ENCODE data around the gene PNPLA2.

Gene PNPLA2

DNA sequence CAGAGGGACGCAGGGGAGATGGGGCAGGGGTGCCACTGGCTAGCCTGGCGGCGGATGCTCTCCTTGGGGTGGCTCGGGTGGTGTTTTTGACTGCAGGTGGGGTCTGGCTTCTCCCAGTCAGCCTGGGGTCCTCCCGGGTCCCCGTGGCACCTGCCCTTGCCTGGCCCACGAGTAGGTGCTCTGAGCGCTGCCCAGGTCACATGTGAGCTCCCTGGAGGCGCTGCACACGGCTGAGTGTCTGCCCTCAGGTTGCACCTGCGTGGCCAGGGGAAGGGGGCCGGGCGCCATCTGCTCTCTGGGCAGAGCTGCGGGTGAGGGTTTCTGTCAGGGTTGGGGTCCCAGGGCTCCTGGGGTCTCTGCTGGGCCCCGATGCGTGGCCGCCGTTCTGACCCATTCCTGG is 29.2 kb downstream of the PNPLA2 start:
- H3K36me3 ChIP-seq (ENCODE audit: insufficient read depth, low read length), result no peaks in the 10 kb centered on the region
- no peaks in the 10 kb centered on the region for H4K20me1 ChIP-seq (ENCODE audit: insufficient read depth, low read length)
- no peak overlapping the region for H3K9ac ChIP-seq (ENCODE audit: low read length)
- no peak for TF ChIP-seq EZH2 (IDR thresholded peaks at IDR 0.05; ENCODE audit: borderline replicate concordance, low read length)
- TF ChIP-seq, protein P1, sequence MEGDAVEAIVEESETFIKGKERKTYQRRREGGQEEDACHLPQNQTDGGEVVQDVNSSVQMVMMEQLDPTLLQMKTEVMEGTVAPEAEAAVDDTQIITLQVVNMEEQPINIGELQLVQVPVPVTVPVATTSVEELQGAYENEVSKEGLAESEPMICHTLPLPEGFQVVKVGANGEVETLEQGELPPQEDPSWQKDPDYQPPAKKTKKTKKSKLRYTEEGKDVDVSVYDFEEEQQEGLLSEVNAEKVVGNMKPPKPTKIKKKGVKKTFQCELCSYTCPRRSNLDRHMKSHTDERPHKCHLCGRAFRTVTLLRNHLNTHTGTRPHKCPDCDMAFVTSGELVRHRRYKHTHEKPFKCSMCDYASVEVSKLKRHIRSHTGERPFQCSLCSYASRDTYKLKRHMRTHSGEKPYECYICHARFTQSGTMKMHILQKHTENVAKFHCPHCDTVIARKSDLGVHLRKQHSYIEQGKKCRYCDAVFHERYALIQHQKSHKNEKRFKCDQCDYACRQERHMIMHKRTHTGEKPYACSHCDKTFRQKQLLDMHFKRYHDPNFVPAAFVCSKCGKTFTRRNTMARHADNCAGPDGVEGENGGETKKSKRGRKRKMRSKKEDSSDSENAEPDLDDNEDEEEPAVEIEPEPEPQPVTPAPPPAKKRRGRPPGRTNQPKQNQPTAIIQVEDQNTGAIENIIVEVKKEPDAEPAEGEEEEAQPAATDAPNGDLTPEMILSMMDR (IDR thresholded peaks at IDR 0.05; ENCODE audit: low read length), result no peak
- no peaks in the 10 kb centered on the region for H3K9me3 ChIP-seq (ENCODE audit: low read length)
- H3K4me2 ChIP-seq (ENCODE audit: low read length), result no peak overlapping the region
- H3K27me3 ChIP-seq (ENCODE audit: insufficient read depth, low read length), result peaks cover 4% of the 10 kb centered on the region; the same call in 1 of the 2 replicates
- H3F3A ChIP-seq (ENCODE audit: insufficient read depth, low read length), result no peaks in the 10 kb centered on the region
- H3K9me2 ChIP-seq (ENCODE audit: low read depth, low read length), result no peaks in the 10 kb centered on the region
- H3K4me1 ChIP-seq (ENCODE audit: insufficient read depth, low read length, severe bottlenecking), result peaks cover 31% of the 10 kb centered on the region
- no peak overlapping the region for H3K27ac ChIP-seq (ENCODE audit: low read depth, low read length, poor library complexity, severe bottlenecking)
- H2AFZ ChIP-seq (ENCODE audit: low read length), result no peak overlapping the region
- H3K79me2 ChIP-seq (ENCODE audit: insufficient read depth, low read length), result no peaks in the 10 kb centered on the region
- H3K4me3 ChIP-seq (ENCODE audit: low read depth, low read length, poor library complexity, severe bottlenecking), result no peak overlapping the region

DNA sequence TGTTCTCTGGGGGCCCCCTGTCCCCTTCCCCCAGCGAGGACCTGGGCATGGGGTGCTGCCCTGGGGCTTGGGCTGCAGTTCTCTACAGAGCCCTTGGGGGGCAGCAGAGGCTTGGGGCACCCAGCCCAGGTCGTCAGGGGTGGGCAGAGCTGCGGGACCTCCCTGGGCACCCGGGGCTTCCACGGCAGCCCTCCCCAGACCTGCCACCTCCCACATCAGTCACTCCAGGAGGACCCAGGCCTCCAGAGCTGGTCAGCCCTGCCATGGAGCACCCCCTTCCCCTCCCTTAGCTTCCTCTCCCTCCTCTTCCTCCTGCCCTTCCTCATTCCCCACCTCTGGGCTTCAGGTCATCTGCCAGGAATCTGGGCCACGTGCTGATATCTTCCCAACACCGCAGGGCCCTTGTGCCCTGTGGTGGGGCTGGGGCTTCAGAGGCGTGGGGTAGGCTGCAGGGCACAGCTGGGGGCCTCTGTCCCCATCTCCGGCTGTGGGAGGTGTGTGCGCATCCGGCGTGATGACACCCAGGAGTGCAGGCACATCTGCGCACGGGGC is 29.7 kb downstream of the PNPLA2 start:
- H3K79me2 ChIP-seq (ENCODE audit: insufficient read depth, low read length), result no peaks in the 10 kb centered on the region
- H3K9me3 ChIP-seq (ENCODE audit: low read length), result no peaks in the 10 kb centered on the region

DNA sequence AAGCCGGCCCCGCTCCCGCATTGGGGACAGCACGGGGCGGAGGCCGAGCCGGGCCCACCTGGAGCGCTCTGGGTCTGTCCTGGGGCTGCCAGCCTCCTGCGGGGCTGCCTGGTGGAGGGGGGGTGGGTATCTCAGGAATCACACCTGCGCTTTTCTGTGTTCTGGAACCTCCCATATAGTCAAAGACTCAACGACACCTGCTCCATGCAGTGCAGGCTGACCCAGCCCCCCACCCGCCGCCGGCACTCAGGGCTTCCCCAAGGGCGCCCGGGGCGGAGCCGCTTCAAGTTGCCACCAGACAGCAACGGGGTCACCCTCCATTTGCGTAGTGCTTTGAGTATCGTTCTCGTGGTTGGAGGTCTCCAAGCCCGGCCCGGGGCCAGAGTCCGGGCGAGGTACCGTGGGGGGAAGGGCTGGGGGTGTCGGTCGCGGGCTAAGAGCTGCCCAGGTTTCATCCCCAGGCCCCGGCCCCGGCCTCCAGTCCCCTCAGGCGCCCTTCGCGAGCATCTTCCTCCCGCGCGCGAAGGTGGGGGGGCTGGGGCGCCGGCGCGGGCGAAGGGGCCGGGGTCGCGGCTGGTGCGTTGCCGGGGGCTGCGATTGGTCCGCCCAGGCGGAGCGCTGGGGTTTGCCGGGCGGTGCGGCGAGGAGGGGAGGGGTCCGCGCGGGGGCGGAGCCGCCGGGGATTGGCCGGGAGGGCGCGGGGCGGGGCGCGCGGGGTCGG is 30.6 kb downstream of the PNPLA2 start:
- Histone ChIP-seq H3K36me3 (ENCODE audit: insufficient read depth, low read length) (no peaks in the 10 kb centered on the region), H3K4me3 (ENCODE audit: low read depth, low read length, poor library complexity, severe bottlenecking) (peak overlapping the region; percentile 66), H3K9ac (ENCODE audit: low read length) (peak overlapping the region; percentile 49; the same call in 1 of the 2 replicates), H3K4me1 (ENCODE audit: insufficient read depth, low read length, severe bottlenecking) (peaks cover 18% of the 10 kb centered on the region), H2AFZ (ENCODE audit: low read length) (no peak overlapping the region), H4K20me1 (ENCODE audit: insufficient read depth, low read length) (no peaks in the 10 kb centered on the region), H3K27ac (ENCODE audit: low read depth, low read length, poor library complexity, severe bottlenecking) (no peak overlapping the region), H3K9me3 (ENCODE audit: low read length) (no peaks in the 10 kb centered on the region), H3F3A (ENCODE audit: insufficient read depth, low read length) (no peaks in the 10 kb centered on the region), H3K9me2 (ENCODE audit: low read depth, low read length) (no peaks in the 10 kb centered on the region), H3K27me3 (ENCODE audit: insufficient read depth, low read length) (peaks cover 4% of the 10 kb centered on the region; the same call in 1 of the 2 replicates), H3K79me2 (ENCODE audit: insufficient read depth, low read length) (no peaks in the 10 kb centered on the region), H3K4me2 (ENCODE audit: low read length) (peak overlapping the region; percentile 66)
- TF ChIP-seq EZH2 (IDR thresholded peaks at IDR 0.05; ENCODE audit: borderline replicate concordance, low read length), result no peak

More for the DNA sequence above, 29.7 kb downstream of the PNPLA2 start:
- Histone ChIP-seq H3K9ac (ENCODE audit: low read length) (no peak overlapping the region; the same call in 1 of the 2 replicates), H3K27ac (ENCODE audit: low read depth, low read length, poor library complexity, severe bottlenecking) (no peak overlapping the region), H3K27me3 (ENCODE audit: insufficient read depth, low read length) (peaks cover 4% of the 10 kb centered on the region; the same call in 1 of the 2 replicates), H3K36me3 (ENCODE audit: insufficient read depth, low read length) (no peaks in the 10 kb centered on the region), H4K20me1 (ENCODE audit: insufficient read depth, low read length) (no peaks in the 10 kb centered on the region), H3K9me2 (ENCODE audit: low read depth, low read length) (no peaks in the 10 kb centered on the region), H2AFZ (ENCODE audit: low read length) (no peak overlapping the region), H3F3A (ENCODE audit: insufficient read depth, low read length) (no peaks in the 10 kb centered on the region), H3K4me2 (ENCODE audit: low read length) (peak overlapping the region; percentile 66), H3K4me1 (ENCODE audit: insufficient read depth, low read length, severe bottlenecking) (peaks cover 26% of the 10 kb centered on the region), H3K4me3 (ENCODE audit: low read depth, low read length, poor library complexity, severe bottlenecking) (peak overlapping the region; percentile 66)
- TF ChIP-seq, protein P1 (IDR thresholded peaks at IDR 0.05; ENCODE audit: low read length), result peak; percentile 87
- no peak for TF ChIP-seq EZH2 (IDR thresholded peaks at IDR 0.05; ENCODE audit: borderline replicate concordance, low read length)
